A549 (cell line): ENCODE results near the gene SYT6. TPM values are rescaled to one million over a fixed set of nuclear protein-coding genes. Genes with fewer than 3 reads are reported as not detected.

ENCODE experiments used
- ATAC-seq, 2 experiments: fragments of 200-7000 bp in 1 of 2; fragments of >200 bp in 1 of 2; cut with Nextera tagmentation in 1 of 2; cut with Tn5 transposase in 1 of 2; 3 replicates each; pipeline versions ENCODE4 v1.8.0 to v1.9.1; 2018 to 2020; ENCODE audit warnings: mild to moderate bottlenecking in 1 of 2, moderate library complexity in 1 of 2
- CTCF ChIA-PET: fragments of 300-600 bp; sonication (Branson Sonifier 250); formaldehyde crosslinking; extraction: SDS; loops from one replicate; lab custom pipeline; 2021; ENCODE audit warnings: antibody characterized with exemption, inconsistent platforms; lab: Yijun Ruan, JAX
- POLR2A ChIA-PET: fragments of 350-600 bp; formaldehyde crosslinking; extraction: SDS; loops from one replicate; lab custom pipeline; 2021; ENCODE audit warnings: antibody characterized with exemption, inconsistent platforms; lab: Yijun Ruan, JAX
- DNase-seq, 2 experiments: peaks; one replicate each; pipeline versions ENCODE4 v3.0.0 to v3.0.0-alpha.2; 2011 to 2016; ENCODE audit warnings: low read depth in 1 of 2, low spot score in 1 of 2
- FAIRE-seq: peaks from 2 replicates; lab custom pipeline; 2011; peaks lifted over from hg19 to GRCh38; lab: Jason Lieb, UNC
- H3K27ac ChIP-seq, 2 experiments: fragments of >200 bp; sonication (Bioruptor Twin); formaldehyde crosslinking; 3 replicates each; pipeline ENCODE4 v1.5.1; 2016 to 2017
- H3K4me1 ChIP-seq: fragments of >200 bp; sonication (Bioruptor Twin); formaldehyde crosslinking; 3 replicates; pipeline ENCODE4 v1.6.1; 2016
- H3K4me2 ChIP-seq: fragments of >200 bp; sonication (Bioruptor Twin); formaldehyde crosslinking; 3 replicates; pipeline ENCODE4 v1.6.1; 2016
- H3K4me3 ChIP-seq: fragments of >200 bp; sonication (Bioruptor Twin); formaldehyde crosslinking; 3 replicates; pipeline ENCODE4 v1.5.1; 2016
- H3K9me3 ChIP-seq: fragments of >200 bp; sonication (Bioruptor Twin); formaldehyde crosslinking; 3 replicates; pipeline ENCODE4 v1.6.1; 2016
- CBX2 ChIP-seq: fragments of 200-600 bp; sonication (generic); IDR thresholded peaks from 2 replicates; pipeline ENCODE4 v1.6.1; 2016; ENCODE audit warnings: low read depth, mild to moderate bottlenecking, borderline replicate concordance
- CHD2 ChIP-seq: fragments of 150-350 bp; IDR thresholded peaks from 2 replicates; pipeline ENCODE4 v1.6.1; 2014; ENCODE audit warnings: low read length; ENCODE audit not compliant: partially characterized antibody
- CHD4 ChIP-seq: fragments of 200-600 bp; sonication (generic); IDR thresholded peaks from 2 replicates; pipeline ENCODE4 v1.6.1; 2016; ENCODE audit warnings: antibody characterized with exemption, mild to moderate bottlenecking, borderline replicate concordance
- EHMT2 ChIP-seq: fragments of 200-600 bp; sonication (generic); IDR thresholded peaks from 2 replicates; pipeline ENCODE4 v1.6.1; 2016; ENCODE audit warnings: antibody characterized with exemption, low read depth, mild to moderate bottlenecking, moderate library complexity
- EP300 ChIP-seq, 2 experiments: fragments of >200 bp; sonication (Bioruptor Twin); formaldehyde crosslinking; IDR thresholded peaks; 2 replicates in 1 of 2; 3 replicates in 1 of 2; pipeline ENCODE4 v1.6.1; 2016 to 2017
- ESRRA ChIP-seq: fragments of 150-350 bp; IDR thresholded peaks from 2 replicates; pipeline ENCODE4 v1.6.1; 2014; ENCODE audit warnings: mild to moderate bottlenecking, low read length, borderline replicate concordance
- FOSB ChIP-seq: fragments of 250-450 bp; sonication (Bioruptor Pico); IDR thresholded peaks from 2 replicates; pipeline ENCODE4 v1.5.0; 2020; ENCODE audit warnings: mild to moderate bottlenecking, moderate library complexity
- GATA3 ChIP-seq: IDR thresholded peaks from 2 replicates; pipeline ENCODE4 v1.6.1; 2012; ENCODE audit warnings: borderline replicate concordance
- HOXB13 ChIP-seq: fragments of 250-450 bp; sonication (Bioruptor Pico); IDR thresholded peaks from 2 replicates; pipeline ENCODE4 v1.5.0; 2020; ENCODE audit warnings: low read depth, mild to moderate bottlenecking, moderate library complexity
- HOXB5 ChIP-seq: fragments of 250-450 bp; sonication (Bioruptor Pico); IDR thresholded peaks from 2 replicates; pipeline ENCODE4 v1.5.0; 2020; ENCODE audit warnings: mild to moderate bottlenecking, moderate library complexity
- JUN ChIP-seq, 2 experiments: fragments of >200 bp; sonication (Bioruptor Twin); formaldehyde crosslinking; IDR thresholded peaks; 2 replicates in 1 of 2; 3 replicates in 1 of 2; pipeline ENCODE4 v1.6.1; 2016 to 2017
- KDM5A ChIP-seq: fragments of 200-600 bp; sonication (generic); IDR thresholded peaks from 2 replicates; pipeline ENCODE4 v1.6.1; 2016; ENCODE audit warnings: antibody characterized with exemption, mild to moderate bottlenecking
- MAFK ChIP-seq: fragments of 450-650 bp; IDR thresholded peaks from 2 replicates; pipeline ENCODE4 v1.6.1; 2014; ENCODE audit not compliant: partially characterized antibody
- MAZ ChIP-seq: fragments of 150-350 bp; IDR thresholded peaks from 2 replicates; pipeline ENCODE4 v1.6.1; 2014; ENCODE audit warnings: antibody characterized with exemption, low read depth, low read length, borderline replicate concordance
- MYC ChIP-seq: IDR thresholded peaks from 2 replicates; pipeline ENCODE4 v1.6.1; 2012; ENCODE audit warnings: mild to moderate bottlenecking, inconsistent platforms, low read length, improper control_type of control experiment, borderline replicate concordance
- NR3C1 ChIP-seq: fragments of >200 bp; sonication (Bioruptor Twin); formaldehyde crosslinking; IDR thresholded peaks from 3 replicates; pipeline ENCODE4 v1.6.1; 2017
- POLR2AphosphoS2 ChIP-seq: conservative IDR thresholded peaks from 2 replicates; pipeline ENCODE4 v1.6.1; 2012; ENCODE audit warnings: low read length, improper control_type of control experiment, inconsistent platforms
- RAD21 ChIP-seq, 2 experiments: fragments of >200 bp in 1 of 2; sonication (Bioruptor Twin) in 1 of 2; formaldehyde crosslinking in 1 of 2; IDR thresholded peaks in 1 of 2; conservative IDR thresholded peaks in 1 of 2; 2 replicates in 1 of 2; 3 replicates in 1 of 2; pipeline ENCODE4 v1.6.1; 2012 to 2018; ENCODE audit warnings: inconsistent platforms in 1 of 2
- RARB ChIP-seq: fragments of 250-450 bp; sonication (Bioruptor Pico); IDR thresholded peaks from 2 replicates; pipeline ENCODE4 v1.8.0; 2021; ENCODE audit warnings: mild to moderate bottlenecking, moderate library complexity
- RCOR1 ChIP-seq: fragments of 150-350 bp; IDR thresholded peaks from 2 replicates; pipeline ENCODE4 v1.6.1; 2014; ENCODE audit warnings: antibody characterized with exemption, low read length, low read depth
- RFX5 ChIP-seq: fragments of 450-650 bp; IDR thresholded peaks from 2 replicates; pipeline ENCODE4 v1.7.1; 2014; ENCODE audit warnings: antibody characterized with exemption, mild to moderate bottlenecking, moderate library complexity
- RNF2 ChIP-seq: fragments of 200-600 bp; sonication (generic); IDR thresholded peaks from 2 replicates; pipeline ENCODE4 v1.6.1; 2016; ENCODE audit warnings: low read depth, mild to moderate bottlenecking, antibody characterized with exemption, moderate library complexity, borderline replicate concordance
- TFCP2L1 ChIP-seq: fragments of 250-450 bp; sonication (Bioruptor Pico); IDR thresholded peaks from 2 replicates; pipeline ENCODE4 v1.5.0; 2021; ENCODE audit warnings: mild to moderate bottlenecking
- TP53 ChIP-seq: fragments of 250-450 bp; sonication (Bioruptor Pico); IDR thresholded peaks from 2 replicates; pipeline ENCODE4 v1.5.0; 2021; ENCODE audit warnings: mild to moderate bottlenecking, moderate library complexity
- ZSCAN20 ChIP-seq: fragments of 250-450 bp; sonication (Bioruptor Pico); IDR thresholded peaks from 2 replicates; pipeline ENCODE4 v1.8.0; 2022; ENCODE audit warnings: mild to moderate bottlenecking, moderate library complexity
- WGBS: methylation state at CpG from one replicate; pipeline ENCODE4 v1.1.6; 2017; ENCODE audit errors: missing lambda C conversion rate; 5-methylcytosine and 5-hydroxymethylcytosine counted together
- polyA plus RNA-seq, 4 experiments: library from polyadenylated mRNA; depleted of rRNA in 3 of 4; stranded (reverse); fragments of >200 nt; fragmentation: RNase III in 1 of 4; extraction: RNeasy Plus Mini Kit Qiagen cat#74134 plus additional on column Dnase treatment in 1 of 4; gene quantifications; 2 replicates in 3 of 4; 3 replicates in 1 of 4; pipeline ENCODE4 v1.2.3, GENCODE V29; 2011 to 2017
- TF ChIP-seq, protein P1 (sequence below): fragments of 150-350 bp; IDR thresholded peaks from 2 replicates; pipeline ENCODE4 v1.6.1; 2014; ENCODE audit warnings: low read depth, mild to moderate bottlenecking, low read length
- TF ChIP-seq, protein P2 (sequence below): IDR thresholded peaks from 2 replicates; pipeline ENCODE4 v1.6.1; 2012; ENCODE audit warnings: low read depth, borderline replicate concordance
- TF ChIP-seq, protein P3 (sequence below): fragments of 250-450 bp; sonication (Bioruptor Pico); IDR thresholded peaks from 2 replicates; pipeline ENCODE4 v1.5.0; 2020; ENCODE audit warnings: low read depth, mild to moderate bottlenecking, moderate library complexity

The SYT6 gene
- polyA plus RNA-seq, 2 of the 4 experiments (the other 2 are of a cell fraction) = 0.57 to 1.1 TPM

DNA sequence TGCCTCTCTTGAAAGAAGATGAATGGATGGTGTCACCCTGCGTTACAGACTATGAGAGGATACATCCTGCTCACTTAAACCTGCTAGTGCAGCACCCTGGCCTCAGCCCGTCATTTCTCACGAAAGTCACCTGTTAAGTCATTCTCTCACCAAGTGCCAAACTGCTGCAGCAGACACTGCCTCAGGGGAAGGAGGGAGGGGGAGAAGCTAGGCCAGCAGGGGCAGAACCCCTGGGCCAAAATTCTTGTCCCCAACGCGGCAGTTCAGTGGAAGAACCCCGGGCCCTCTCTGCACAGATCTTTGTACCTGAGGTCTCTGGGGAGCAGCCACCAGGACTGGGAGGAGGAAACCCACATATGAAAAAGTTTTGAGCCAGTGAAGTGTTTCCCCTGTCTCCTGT, 37.6 kb downstream of the SYT6 start:
- no peak overlapping the region for H3K4me3 ChIP-seq
- no peak overlapping the region for H3K27ac ChIP-seq
- ChIA-PET CTCF (interaction anchor here (1.7 kb wide), 1 partner anchor 37 kb away, joined by 5 read pairs; the partner anchor contains the start of gene SYT6), POLR2A (no interaction called here)
- ATAC-seq = no peak
- no peak for DNase-seq
- no peaks in the 10 kb centered on the region for H3K9me3 ChIP-seq
- no peak overlapping the region for H3K4me2 ChIP-seq
- FAIRE-seq = no peak
- 60% methylated on average over 6 of the region's 6 CpGs for WGBS
- peaks cover 21% of the 10 kb centered on the region for H3K4me1 ChIP-seq
- TF ChIP-seq, protein P1, sequence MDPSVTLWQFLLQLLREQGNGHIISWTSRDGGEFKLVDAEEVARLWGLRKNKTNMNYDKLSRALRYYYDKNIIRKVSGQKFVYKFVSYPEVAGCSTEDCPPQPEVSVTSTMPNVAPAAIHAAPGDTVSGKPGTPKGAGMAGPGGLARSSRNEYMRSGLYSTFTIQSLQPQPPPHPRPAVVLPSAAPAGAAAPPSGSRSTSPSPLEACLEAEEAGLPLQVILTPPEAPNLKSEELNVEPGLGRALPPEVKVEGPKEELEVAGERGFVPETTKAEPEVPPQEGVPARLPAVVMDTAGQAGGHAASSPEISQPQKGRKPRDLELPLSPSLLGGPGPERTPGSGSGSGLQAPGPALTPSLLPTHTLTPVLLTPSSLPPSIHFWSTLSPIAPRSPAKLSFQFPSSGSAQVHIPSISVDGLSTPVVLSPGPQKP = no peak
- TF ChIP-seq, protein P2, sequence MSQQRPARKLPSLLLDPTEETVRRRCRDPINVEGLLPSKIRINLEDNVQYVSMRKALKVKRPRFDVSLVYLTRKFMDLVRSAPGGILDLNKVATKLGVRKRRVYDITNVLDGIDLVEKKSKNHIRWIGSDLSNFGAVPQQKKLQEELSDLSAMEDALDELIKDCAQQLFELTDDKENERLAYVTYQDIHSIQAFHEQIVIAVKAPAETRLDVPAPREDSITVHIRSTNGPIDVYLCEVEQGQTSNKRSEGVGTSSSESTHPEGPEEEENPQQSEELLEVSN = no peak
- TF ChIP-seq HOXB13 (CRISPR knock-in tag) = no peak
- TF ChIP-seq CBX2 = no peak
- no peak for TF ChIP-seq POLR2AphosphoS2
- no peak for TF ChIP-seq FOSB (CRISPR knock-in tag)
- no peak for TF ChIP-seq MAZ
- no peak for TF ChIP-seq CHD2
- no peak for TF ChIP-seq RNF2
- TF ChIP-seq KDM5A = no peak
- TF ChIP-seq TP53 (CRISPR knock-in tag) = no peak
- TF ChIP-seq RCOR1 = no peak
- no peak for TF ChIP-seq RARB (CRISPR knock-in tag)
- TF ChIP-seq ESRRA = no peak
- TF ChIP-seq HOXB5 = no peak
- no peak for TF ChIP-seq NR3C1
- no peak for TF ChIP-seq MAFK
- no peak for TF ChIP-seq MYC

DNA sequence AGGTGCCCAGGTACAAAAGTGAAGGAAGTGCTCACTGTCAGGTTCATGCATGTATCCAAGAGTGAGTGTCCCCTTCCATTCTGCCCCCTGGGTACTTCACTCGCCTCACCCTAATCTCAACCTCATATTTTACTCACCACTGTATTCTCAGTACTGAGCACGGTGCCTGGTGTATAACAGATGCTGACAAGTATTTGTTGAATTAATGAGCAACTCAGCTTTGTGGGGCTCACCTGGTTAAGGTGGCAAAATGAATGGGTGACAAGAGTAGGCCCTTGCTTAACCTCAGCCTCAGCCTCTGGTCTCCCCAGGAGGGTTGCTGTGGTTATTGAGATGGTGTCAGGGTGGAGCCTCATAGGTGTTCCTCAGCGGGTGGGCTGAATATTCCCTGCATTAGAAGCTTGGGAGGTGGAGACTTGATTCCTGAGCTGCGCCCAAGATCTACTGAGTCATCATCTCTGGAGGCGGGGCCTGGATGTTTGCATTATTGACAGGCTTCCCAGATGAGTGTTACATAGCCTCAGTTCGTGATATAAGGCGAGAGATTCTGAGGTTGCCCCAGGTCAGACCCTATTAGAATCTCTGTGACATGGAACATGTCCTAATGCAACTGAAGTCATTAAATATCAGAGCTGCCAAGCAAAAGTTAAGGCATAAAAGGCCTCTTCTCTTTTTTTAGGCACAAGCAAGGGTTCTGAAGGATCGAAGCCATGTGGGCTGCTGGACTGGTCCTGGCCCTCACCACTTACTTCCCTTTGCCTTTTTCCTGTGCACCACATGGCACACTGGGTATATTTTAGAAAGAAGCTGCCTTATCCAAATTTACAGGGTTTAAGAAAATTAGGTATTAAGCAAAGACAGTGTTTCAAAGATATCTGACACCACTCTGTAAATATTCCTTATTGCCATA, 39.2 kb downstream of the SYT6 start:
- FAIRE-seq = no peak
- peak; percentile 43 to 49 for DNase-seq
- peak; percentile 45 to 71; a peak in 3 of 6 replicates for ATAC-seq
- ChIA-PET CTCF (interaction anchor here (0.5 to 1.7 kb wide), 2 partner anchors 39 to 739 kb away, joined by 3 to 5 read pairs; partner anchors contain the start of gene SYT6), POLR2A (no interaction called here)
- Histone ChIP-seq H3K4me2 (peak overlapping the region; percentile 39; the same call in 2 of the 3 replicates), H3K4me1 (peaks cover 21% of the 10 kb centered on the region), H3K9me3 (no peaks in the 10 kb centered on the region), H3K4me3 (no peak overlapping the region), H3K27ac (peak overlapping the region; percentile 58 to 82)
- 45% methylated on average over 8 of the region's 8 CpGs for WGBS
- TF ChIP-seq MAFK (peak; percentile 60), TP53 (CRISPR knock-in tag) (no peak)

DNA sequence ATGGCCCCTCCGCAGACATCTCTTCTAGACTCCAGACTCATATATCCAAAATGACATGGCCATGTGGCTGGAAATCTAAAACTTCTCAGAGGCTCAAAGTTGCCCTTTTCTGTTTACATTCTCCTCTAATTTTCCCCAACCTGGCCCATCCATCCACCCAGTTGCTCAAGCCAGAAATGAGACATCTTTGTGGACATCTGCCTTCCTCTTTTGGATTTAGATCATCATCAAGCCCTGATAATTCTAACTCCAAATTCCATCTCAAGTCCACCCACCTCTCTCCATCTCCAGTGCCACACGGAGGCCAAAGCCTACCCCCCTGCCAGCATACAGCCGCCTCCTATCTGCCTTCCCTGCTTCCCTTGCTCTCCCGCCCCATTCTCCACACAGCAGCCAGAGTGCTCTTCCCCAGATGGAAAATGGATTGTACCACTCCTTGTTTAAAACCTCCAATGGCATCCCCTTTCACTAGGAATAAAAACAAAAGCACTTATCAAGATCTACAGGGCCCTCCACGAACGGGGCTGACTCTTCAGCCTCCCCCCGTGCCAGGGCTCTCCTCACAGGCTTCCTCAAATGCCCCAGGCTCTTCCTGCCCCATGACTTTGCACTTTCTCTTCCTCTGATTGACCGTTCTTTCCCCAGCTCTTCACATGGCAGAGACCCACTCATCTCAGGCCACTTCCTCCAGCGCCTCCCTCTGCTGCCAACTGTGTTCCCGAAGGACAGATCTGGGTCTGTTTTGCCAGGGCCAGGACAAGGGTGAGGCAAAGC, 40.1 kb downstream of the SYT6 start:
- ChIA-PET CTCF (interaction anchor here (1.5 kb wide), 1 partner anchor 17 kb away, joined by 3 read pairs; no protein-coding TSS in a partner anchor), POLR2A (no interaction called here)
- Histone ChIP-seq H3K9me3 (no peaks in the 10 kb centered on the region), H3K4me1 (peaks cover 21% of the 10 kb centered on the region), H3K4me3 (no peak overlapping the region), H3K4me2 (peak overlapping the region; percentile 1; the same call in 2 of the 3 replicates), H3K27ac (peak overlapping the region; percentile 58 to 82; a peak in 5 of 6 replicates)
- 62% methylated on average over 10 of the region's 10 CpGs for WGBS
- DNase-seq = no peak
- FAIRE-seq = no peak
- peak in 1 of 2 experiments; percentile 14; a peak in 1 of 6 replicates for ATAC-seq
- TF ChIP-seq MAFK (no peak), GATA3 (no peak), TFCP2L1 (CRISPR knock-in tag) (no peak), EHMT2 (no peak), RAD21 (conservative IDR thresholded peaks at IDR 0.05 in 1 of 2, IDR thresholded peaks at IDR 0.05 in 1 of 2) (no peak), CHD2 (no peak), EP300 (IDR thresholded peaks at IDR 0.05) (no peak), ZSCAN20 (CRISPR knock-in tag) (no peak), CBX2 (no peak), RFX5 (no peak), JUN (IDR thresholded peaks at IDR 0.05) (no peak), CHD4 (no peak)
- TF ChIP-seq, protein P3, sequence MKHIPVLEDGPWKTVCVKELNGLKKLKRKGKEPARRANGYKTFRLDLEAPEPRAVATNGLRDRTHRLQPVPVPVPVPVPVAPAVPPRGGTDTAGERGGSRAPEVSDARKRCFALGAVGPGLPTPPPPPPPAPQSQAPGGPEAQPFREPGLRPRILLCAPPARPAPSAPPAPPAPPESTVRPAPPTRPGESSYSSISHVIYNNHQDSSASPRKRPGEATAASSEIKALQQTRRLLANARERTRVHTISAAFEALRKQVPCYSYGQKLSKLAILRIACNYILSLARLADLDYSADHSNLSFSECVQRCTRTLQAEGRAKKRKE (CRISPR knock-in tag) = no peak
